Measurements from ENCODE around the gene SPSB1. TPM values are rescaled to one million over a fixed set of nuclear protein-coding genes. Genes with fewer than 3 reads are reported as not detected.

SPSB1 gene
- total RNA-seq, 2 experiments from 2014 or later: 11.0 to 12.5 TPM

- intact Hi-C loops (cut with micrococcal nuclease): no loop called here
- Mint-ChIP-seq H3K27me3 (no peaks in the 10 kb centered on the region), H3K9me3 (peaks cover 25% of the 10 kb centered on the region), H3K4me1 (ENCODE audit: low read depth) (peaks cover 10% of the 10 kb centered on the region), H3K4me3 (no peak overlapping the region), H3K27ac (no peak overlapping the region), H3K36me3 (peaks cover 10% of the 10 kb centered on the region)
- ChIA-PET POLR2A (no interaction called here), CTCF (interaction anchor here (0.9 to 1.2 kb wide), 2 partner anchors 152 to 228 kb away, joined by 3 to 5 read pairs; no protein-coding TSS in a partner anchor)
- DNase-seq: no peak
Measured at GRCh38 chr1:9262096-9262986, 30.4 kb upstream of the SPSB1 start.

GRCh38 chr1:9263276-9263855 is 29.3 kb upstream of the SPSB1 start:
- peaks cover 21% of the 10 kb centered on the region for H3K9me3 Mint-ChIP-seq
- POLR2A ChIA-PET: no interaction called here
- CTCF ChIA-PET: no interaction called here
- H3K36me3 Mint-ChIP-seq: peaks cover 5% of the 10 kb centered on the region
- DNase-seq: no peak
- no peaks in the 10 kb centered on the region for H3K27me3 Mint-ChIP-seq
- intact Hi-C loops (cut with micrococcal nuclease): no loop called here
- no peak overlapping the region for H3K27ac Mint-ChIP-seq
- no peak overlapping the region for H3K4me3 Mint-ChIP-seq
- H3K4me1 Mint-ChIP-seq (ENCODE audit: low read depth): peaks cover 7% of the 10 kb centered on the region

GRCh38 chr1:9263984-9264872 is 28.5 kb upstream of the SPSB1 start:
- ChIA-PET CTCF (interaction anchor here (7.1 kb wide), 1 partner anchor 192 kb away, joined by 88 read pairs; no protein-coding TSS in a partner anchor), POLR2A (no interaction called here)
- no peak for DNase-seq
- intact Hi-C loops (cut with micrococcal nuclease): no loop called here
- Mint-ChIP-seq H3K4me1 (ENCODE audit: low read depth) (peaks cover 7% of the 10 kb centered on the region), H3K9me3 (peaks cover 15% of the 10 kb centered on the region), H3K27me3 (no peaks in the 10 kb centered on the region), H3K36me3 (peaks cover 5% of the 10 kb centered on the region), H3K4me3 (no peak overlapping the region), H3K27ac (no peak overlapping the region)

- no peaks in the 10 kb centered on the region for H3K36me3 Mint-ChIP-seq
- intact Hi-C loops (cut with micrococcal nuclease): no loop called here
- no peaks in the 10 kb centered on the region for H3K27me3 Mint-ChIP-seq
- no peak for DNase-seq
- ChIA-PET CTCF (interaction anchor here (0.7 to 7.1 kb wide), 5 partner anchors 10 to 226 kb away, joined by 3 to 88 read pairs (median 4); no protein-coding TSS in a partner anchor), POLR2A (no interaction called here)
- peaks cover 7% of the 10 kb centered on the region for H3K9me3 Mint-ChIP-seq
- H3K27ac Mint-ChIP-seq: no peak overlapping the region
- peaks cover 4% of the 10 kb centered on the region for H3K4me1 Mint-ChIP-seq (ENCODE audit: low read depth)
- H3K4me3 Mint-ChIP-seq: no peak overlapping the region
Measured at GRCh38 chr1:9265037-9265436, 27.7 kb upstream of the SPSB1 start.

GRCh38 chr1:9265968-9266367 is 26.7 kb upstream of the SPSB1 start:
- CTCF ChIA-PET: interaction anchor here (0.7 to 7.1 kb wide), 6 partner anchors 10 to 225 kb away, joined by 3 to 88 read pairs (median 6); no protein-coding TSS in a partner anchor
- intact Hi-C loops (cut with micrococcal nuclease): loop anchor here (2.0 kb wide), 2 partner anchors 23 to 225 kb away; no protein-coding TSS in a partner anchor
- DNase-seq: no peak
- Mint-ChIP-seq H3K9me3 (no peaks in the 10 kb centered on the region), H3K36me3 (no peaks in the 10 kb centered on the region), H3K27ac (no peak overlapping the region), H3K27me3 (no peaks in the 10 kb centered on the region), H3K4me1 (ENCODE audit: low read depth) (peaks cover 3% of the 10 kb centered on the region), H3K4me3 (no peak overlapping the region)
- POLR2A ChIA-PET: no interaction called here

GRCh38 chr1:9267352-9267686 is 25.4 kb upstream of the SPSB1 start:
- intact Hi-C loops (cut with micrococcal nuclease): loop anchor here (1.0 to 2.0 kb wide), 3 partner anchors 21 to 223 kb away; no protein-coding TSS in a partner anchor
- H3K4me1 Mint-ChIP-seq (ENCODE audit: low read depth): peaks cover 3% of the 10 kb centered on the region
- ChIA-PET POLR2A (no interaction called here), CTCF (interaction anchor here (0.6 to 7.1 kb wide), 29 partner anchors 9 to 271 kb away, joined by 3 to 112 read pairs (median 5); partner anchors contain the start of gene SPSB1)
- no peak for DNase-seq
- no peaks in the 10 kb centered on the region for H3K27me3 Mint-ChIP-seq
- no peaks in the 10 kb centered on the region for H3K9me3 Mint-ChIP-seq
- no peak overlapping the region for H3K27ac Mint-ChIP-seq
- no peaks in the 10 kb centered on the region for H3K36me3 Mint-ChIP-seq
- H3K4me3 Mint-ChIP-seq: no peak overlapping the region

- Mint-ChIP-seq H3K4me3 (no peak overlapping the region), H3K36me3 (no peaks in the 10 kb centered on the region), H3K27me3 (no peaks in the 10 kb centered on the region), H3K27ac (no peak overlapping the region), H3K9me3 (no peaks in the 10 kb centered on the region), H3K4me1 (ENCODE audit: low read depth) (peaks cover 3% of the 10 kb centered on the region)
- intact Hi-C loops (cut with micrococcal nuclease): loop anchor here (1.0 to 2.0 kb wide), 3 partner anchors 21 to 223 kb away; no protein-coding TSS in a partner anchor
- ChIA-PET CTCF (interaction anchor here (0.6 to 7.1 kb wide), 11 partner anchors 15 to 305 kb away, joined by 3 to 112 read pairs (median 5); partner anchors contain the start of gene SPSB1), POLR2A (no interaction called here)
- no peak for DNase-seq
Measured at GRCh38 chr1:9267827-9268581, 24.7 kb upstream of the SPSB1 start.

GRCh38 chr1:9269078-9269501 is 23.6 kb upstream of the SPSB1 start:
- Mint-ChIP-seq H3K4me3 (no peak overlapping the region), H3K27me3 (no peaks in the 10 kb centered on the region), H3K9me3 (no peaks in the 10 kb centered on the region), H3K27ac (no peak overlapping the region), H3K36me3 (no peaks in the 10 kb centered on the region), H3K4me1 (ENCODE audit: low read depth) (peaks cover 3% of the 10 kb centered on the region)
- POLR2A ChIA-PET: no interaction called here
- intact Hi-C loops (cut with micrococcal nuclease): no loop called here
- CTCF ChIA-PET: interaction anchor here (0.6 to 7.1 kb wide), 5 partner anchors 21 to 224 kb away, joined by 3 to 112 read pairs (median 6); no protein-coding TSS in a partner anchor
- no peak for DNase-seq

- H3K27me3 Mint-ChIP-seq: no peaks in the 10 kb centered on the region
- no peak overlapping the region for H3K27ac Mint-ChIP-seq
- DNase-seq: no peak
- H3K4me3 Mint-ChIP-seq: no peak overlapping the region
- no peaks in the 10 kb centered on the region for H3K36me3 Mint-ChIP-seq
- intact Hi-C loops (cut with micrococcal nuclease): no loop called here
- ChIA-PET CTCF (interaction anchor here (1.2 to 7.1 kb wide), 4 partner anchors 19 to 223 kb away, joined by 3 to 112 read pairs (median 47); no protein-coding TSS in a partner anchor), POLR2A (no interaction called here)
- no peaks in the 10 kb centered on the region for H3K9me3 Mint-ChIP-seq
- peaks cover 3% of the 10 kb centered on the region for H3K4me1 Mint-ChIP-seq (ENCODE audit: low read depth)
Measured at GRCh38 chr1:9269721-9270120, 23.0 kb upstream of the SPSB1 start.

GRCh38 chr1:9270290-9270883 is 22.3 kb upstream of the SPSB1 start:
- H3K4me3 Mint-ChIP-seq: no peak overlapping the region
- H3K27ac Mint-ChIP-seq: no peak overlapping the region
- ChIA-PET CTCF (interaction anchor here (1.2 to 7.1 kb wide), 4 partner anchors 18 to 222 kb away, joined by 3 to 112 read pairs (median 47); no protein-coding TSS in a partner anchor), POLR2A (no interaction called here)
- no peaks in the 10 kb centered on the region for H3K36me3 Mint-ChIP-seq
- peaks cover 9% of the 10 kb centered on the region for H3K4me1 Mint-ChIP-seq (ENCODE audit: low read depth)
- H3K27me3 Mint-ChIP-seq: peaks cover 3% of the 10 kb centered on the region
- intact Hi-C loops (cut with micrococcal nuclease): no loop called here
- no peak for DNase-seq
- H3K9me3 Mint-ChIP-seq: no peaks in the 10 kb centered on the region

GRCh38 chr1:9271283-9271682 is 21.4 kb upstream of the SPSB1 start:
- POLR2A ChIA-PET: no interaction called here
- intact Hi-C loops (cut with micrococcal nuclease): no loop called here
- CTCF ChIA-PET: interaction anchor here (1.1 to 7.0 kb wide), 3 partner anchors 18 to 222 kb away, joined by 3 to 112 read pairs (median 4); no protein-coding TSS in a partner anchor
- Mint-ChIP-seq H3K4me3 (no peak overlapping the region), H3K4me1 (ENCODE audit: low read depth) (peaks cover 18% of the 10 kb centered on the region), H3K36me3 (no peaks in the 10 kb centered on the region), H3K9me3 (no peaks in the 10 kb centered on the region), H3K27me3 (peaks cover 3% of the 10 kb centered on the region), H3K27ac (no peak overlapping the region)
- DNase-seq: no peak
